HG03103 (cell line): Measurements from ENCODE around the gene GRN.

Experiments used
- ATAC-seq: cut with Tn5 transposase; IDR thresholded peaks from one replicate; pipeline ENCODE4 v1.9.1; 2021; ENCODE audit warnings: low read depth; ENCODE audit not compliant: unreplicated experiment

GRN gene

GRCh38 chr17:44398692-44399691, 53.9 kb downstream of the GRN start:
- ATAC-seq: no peak

GRCh38 chr17:44400226-44400847, 55.2 kb downstream of the GRN start:
- no peak for ATAC-seq
